PC-3 (cell line): ENCODE data around the gene KRT75. TPM values are rescaled to one million over a fixed set of nuclear protein-coding genes. Genes with fewer than 3 reads are reported as not detected.

ENCODE experiments used
- ATAC-seq: fragments of 200-7000 bp; cut with Tn5 transposase; 2 replicates; pipeline ENCODE4 v1.9.1; 2020; ENCODE audit warnings: mild to moderate bottlenecking, moderate library complexity
- BruUV-seq: library from RNA; stranded (reverse); fragments of 400-500 nt; replicated peaks from 2 replicates; lab custom pipeline; 2021; lab: Mats Ljungman, UMichigan
- CTCF ChIA-PET: fragments of 300-600 bp; sonication (Branson Sonifier 250); formaldehyde crosslinking; loops from one replicate; lab custom pipeline; 2022; ENCODE audit warnings: antibody characterized with exemption; lab: Charles Lee
- POLR2A ChIA-PET: fragments of 300-600 bp; sonication (Branson Sonifier 250); formaldehyde crosslinking; loops from one replicate; lab custom pipeline; 2022; ENCODE audit warnings: antibody characterized with exemption; ENCODE audit not compliant: unreplicated experiment; lab: Charles Lee
- DNase-seq: peaks from one replicate; pipeline ENCODE4 v3.0.0-alpha.2; 2015
- H2AFZ ChIP-seq: fragments of 300-600 bp; sonication (generic); 2 replicates; pipeline ENCODE4 v1.6.0; 2016; ENCODE audit warnings: antibody characterized with exemption, low read length
- H3F3A ChIP-seq: fragments of 300-600 bp; sonication (generic); one replicate; pipeline ENCODE4 v1.6.0; 2017; ENCODE audit warnings: antibody characterized with exemption, low read length, control low read depth, mild to moderate bottlenecking; ENCODE audit not compliant: unreplicated experiment
- H3K27ac ChIP-seq: fragments of 300-600 bp; sonication (generic); 2 replicates; pipeline ENCODE4 v1.5.1; 2016; ENCODE audit warnings: mild to moderate bottlenecking, low read length
- H3K27me3 ChIP-seq: fragments of 300-600 bp; sonication (generic); 2 replicates; pipeline ENCODE4 v1.6.1; 2016; ENCODE audit warnings: low read length, mixed read lengths
- H3K36me3 ChIP-seq: fragments of 300-600 bp; sonication (generic); 2 replicates; pipeline ENCODE4 v1.6.1; 2016; ENCODE audit warnings: low read depth, mixed run types, low read length, mixed read lengths
- H3K4me1 ChIP-seq: fragments of 300-600 bp; sonication (generic); 2 replicates; pipeline ENCODE4 v1.5.1; 2016; ENCODE audit warnings: low read length; ENCODE audit not compliant: insufficient read depth
- H3K4me2 ChIP-seq: fragments of 300-600 bp; sonication (generic); 2 replicates; pipeline ENCODE4 v1.6.0; 2016; ENCODE audit warnings: low read length
- H3K4me3 ChIP-seq: fragments of 300-600 bp; sonication (generic); 2 replicates; pipeline ENCODE4 v1.5.1; 2016; ENCODE audit warnings: mild to moderate bottlenecking, low read length, mixed read lengths
- H3K79me2 ChIP-seq: fragments of 300-600 bp; sonication (generic); 2 replicates; pipeline ENCODE4 v1.6.1; 2017; ENCODE audit warnings: low read length, mixed read lengths
- H3K9ac ChIP-seq: fragments of 300-600 bp; sonication (generic); 2 replicates; pipeline ENCODE4 v1.6.0; 2016; ENCODE audit warnings: mild to moderate bottlenecking, low read length
- H3K9me2 ChIP-seq: fragments of 300-600 bp; sonication (generic); replicated peaks from 2 replicates; pipeline ENCODE4 v1.6.1; 2016; ENCODE audit warnings: mixed run types, low read length, mixed read lengths
- H3K9me3 ChIP-seq: fragments of 300-600 bp; sonication (generic); 2 replicates; pipeline ENCODE4 v1.6.1; 2016; ENCODE audit warnings: low read length, mixed read lengths
- H4K20me1 ChIP-seq: fragments of 300-600 bp; sonication (generic); 2 replicates; pipeline ENCODE4 v1.6.1; 2016; ENCODE audit warnings: low read length, mixed read lengths
- CTCF ChIP-seq: fragments of 300-600 bp; sonication (generic); conservative IDR thresholded peaks from 2 replicates; pipeline ENCODE4 v1.5.1; 2017; ENCODE audit warnings: antibody characterized with exemption, low read depth, mild to moderate bottlenecking, low read length
- EZH2 ChIP-seq: fragments of 300-600 bp; sonication (generic); IDR thresholded peaks from one replicate; pipeline ENCODE4 v1.6.1; 2017; ENCODE audit warnings: antibody characterized with exemption, mild to moderate bottlenecking, low read length; ENCODE audit not compliant: unreplicated experiment
- EZH2phosphoT487 ChIP-seq: fragments of 300-600 bp; sonication (generic); IDR thresholded peaks from 2 replicates; pipeline ENCODE4 v1.6.1; 2018; ENCODE audit warnings: mild to moderate bottlenecking, antibody characterized with exemption, low read length, borderline replicate concordance
- intact Hi-C: fragments of 100-400 bp; cut with micrococcal nuclease; formaldehyde crosslinking; loops from 2 replicates; pipeline ENCODE4 v1.9.0; 2023
- total RNA-seq: library from RNA; depleted of rRNA; stranded (reverse); fragments of >200 nt; gene quantifications from 2 replicates; pipeline ENCODE4 v1.2.3, GENCODE V29; 2014; rRNA removed

The KRT75 gene
- total RNA-seq, 1 experiment from 2014 or later, result 38.5 TPM

DNA sequence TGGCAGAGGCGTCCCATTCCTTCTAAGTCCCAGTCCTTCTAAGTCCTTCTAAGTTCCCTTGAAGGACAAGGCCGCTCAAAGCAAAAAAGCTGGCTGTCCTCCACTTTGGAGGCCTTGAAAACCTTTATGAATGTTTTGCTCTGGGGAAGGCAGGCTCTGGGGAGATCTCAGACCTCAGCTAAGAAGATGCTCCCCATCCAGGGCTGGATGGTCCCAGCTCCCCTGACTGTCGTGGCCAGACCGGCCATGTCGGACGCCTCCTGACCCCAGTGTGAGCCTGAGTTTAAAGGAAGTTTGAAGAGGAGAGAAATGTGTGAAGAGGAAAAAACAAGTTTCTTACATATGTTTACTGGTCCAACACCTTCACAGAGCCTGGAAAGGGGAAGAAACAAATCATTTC lies 54.6 kb downstream of the KRT75 start:
- Histone ChIP-seq H4K20me1 (no peaks in the 10 kb centered on the region), H3K36me3 (no peaks in the 10 kb centered on the region), H3K79me2 (no peaks in the 10 kb centered on the region), H3K9ac (no peak overlapping the region), H3F3A (no peaks in the 10 kb centered on the region), H3K9me2 (no peaks in the 10 kb centered on the region), H2AFZ (no peak overlapping the region), H3K27me3 (no peaks in the 10 kb centered on the region), H3K4me1 (no peaks in the 10 kb centered on the region), H3K27ac (no peak overlapping the region), H3K4me2 (no peak overlapping the region), H3K4me3 (no peak overlapping the region), H3K9me3 (no peaks in the 10 kb centered on the region)
- no peak for DNase-seq
- ChIA-PET POLR2A (no interaction called here), CTCF (interaction anchor here (0.7 kb wide), 1 partner anchor 503 kb away, joined by 6 read pairs; no protein-coding TSS in a partner anchor)
- no peak for ATAC-seq
- intact Hi-C loops, result no loop called here
- no peak for TF ChIP-seq CTCF
- no peak for TF ChIP-seq EZH2phosphoT487
- TF ChIP-seq EZH2, result no peak
- no TSS peak for BruUV-seq

- no peaks in the 10 kb centered on the region for H3K27me3 ChIP-seq
- ATAC-seq (no peak), DNase-seq (no peak)
- no peak overlapping the region for H3K4me3 ChIP-seq
- H2AFZ ChIP-seq, result no peak overlapping the region
- ChIA-PET POLR2A (no interaction called here), CTCF (no interaction called here)
- H3K9me3 ChIP-seq, result no peaks in the 10 kb centered on the region
- TF ChIP-seq CTCF, result no peak
- no peak for TF ChIP-seq EZH2
- no peak for TF ChIP-seq EZH2phosphoT487
- H3F3A ChIP-seq, result no peaks in the 10 kb centered on the region
- BruUV-seq, result no TSS peak
- no peaks in the 10 kb centered on the region for H4K20me1 ChIP-seq
- H3K9ac ChIP-seq, result no peak overlapping the region
- no peaks in the 10 kb centered on the region for H3K9me2 ChIP-seq
- no peak overlapping the region for H3K4me2 ChIP-seq
- no peak overlapping the region for H3K27ac ChIP-seq
- H3K36me3 ChIP-seq, result no peaks in the 10 kb centered on the region
- H3K4me1 ChIP-seq, result no peaks in the 10 kb centered on the region
- H3K79me2 ChIP-seq, result no peaks in the 10 kb centered on the region
- intact Hi-C loops, result no loop called here
These were observed 56.1 kb downstream of the KRT75 start for GRCh38 chr12:52378091-52378490.

- H3F3A ChIP-seq, result no peaks in the 10 kb centered on the region
- H3K27ac ChIP-seq, result no peak overlapping the region
- no TSS peak for BruUV-seq
- intact Hi-C loops, result no loop called here
- H3K79me2 ChIP-seq, result no peaks in the 10 kb centered on the region
- TF ChIP-seq EZH2 (no peak), CTCF (no peak)
- H3K9me2 ChIP-seq, result no peaks in the 10 kb centered on the region
- no peaks in the 10 kb centered on the region for H4K20me1 ChIP-seq
- H3K9me3 ChIP-seq, result no peaks in the 10 kb centered on the region
- no peak overlapping the region for H3K4me2 ChIP-seq
- H3K9ac ChIP-seq, result no peak overlapping the region
- no peak for ATAC-seq
- no peak overlapping the region for H3K4me3 ChIP-seq
- no peaks in the 10 kb centered on the region for H3K27me3 ChIP-seq
- H3K4me1 ChIP-seq, result no peaks in the 10 kb centered on the region
- H3K36me3 ChIP-seq, result no peaks in the 10 kb centered on the region
- CTCF ChIA-PET, result no interaction called here
- DNase-seq, result no peak
- POLR2A ChIA-PET, result no interaction called here
- no peak overlapping the region for H2AFZ ChIP-seq
These were observed 56.9 kb downstream of the KRT75 start for GRCh38 chr12:52377266-52377665.

Other genes with a start within 250 kb of the KRT75 start
- gene KRT80, start 242.4 kb downstream of the KRT75 start, total RNA-seq, result 19.8 and 30.1 TPM in 2 replicates
- gene KRT7, start 201.1 kb downstream of the KRT75 start, total RNA-seq, result 2,144 and 2,979 TPM in 2 replicates
- 0.98 and 1.2 TPM in 2 replicates for gene KRT86, start 159.7 kb downstream of the KRT75 start, total RNA-seq
- 1,688 and 2,042 TPM in 2 replicates for gene KRT81, start 142.8 kb downstream of the KRT75 start, total RNA-seq
- gene KRT83, start 113.0 kb downstream of the KRT75 start, total RNA-seq, result 0.33 and 1.1 TPM in 2 replicates
- gene KRT85, start 66.9 kb downstream of the KRT75 start, total RNA-seq, result not detected in 2 replicates
- 0.15 TPM in 1 of 2 replicates, not detected in the other for gene KRT84, start 48.7 kb downstream of the KRT75 start, total RNA-seq
- 0.29 TPM in 1 of 2 replicates, not detected in the other for gene KRT82, start 28.0 kb downstream of the KRT75 start, total RNA-seq
- 7.7 and 8.5 TPM in 2 replicates for gene KRT6B, start 17.8 kb upstream of the KRT75 start, total RNA-seq
- gene KRT6C, start 39.4 kb upstream of the KRT75 start, total RNA-seq, result not detected in 2 replicates
- gene KRT6A, start 58.9 kb upstream of the KRT75 start, total RNA-seq, result 46.3 and 61.2 TPM in 2 replicates
- gene KRT5, start 86.0 kb upstream of the KRT75 start, total RNA-seq, result not detected in 2 replicates
- gene KRT71, start 118.8 kb upstream of the KRT75 start, total RNA-seq, result not detected in 2 replicates
- gene KRT74, start 139.5 kb upstream of the KRT75 start, total RNA-seq, result not detected in 2 replicates
- not detected in 2 replicates for gene KRT72, start 167.1 kb upstream of the KRT75 start, total RNA-seq
- not detected in 2 replicates for gene KRT73, start 184.2 kb upstream of the KRT75 start, total RNA-seq
- 0.23 TPM in 1 of 2 replicates, not detected in the other for gene KRT2, start 217.8 kb upstream of the KRT75 start, total RNA-seq
- gene KRT1, start 246.0 kb upstream of the KRT75 start, total RNA-seq, result not detected in 2 replicates